ENCODE data around the gene LAPTM5.

LAPTM5 gene

DNA sequence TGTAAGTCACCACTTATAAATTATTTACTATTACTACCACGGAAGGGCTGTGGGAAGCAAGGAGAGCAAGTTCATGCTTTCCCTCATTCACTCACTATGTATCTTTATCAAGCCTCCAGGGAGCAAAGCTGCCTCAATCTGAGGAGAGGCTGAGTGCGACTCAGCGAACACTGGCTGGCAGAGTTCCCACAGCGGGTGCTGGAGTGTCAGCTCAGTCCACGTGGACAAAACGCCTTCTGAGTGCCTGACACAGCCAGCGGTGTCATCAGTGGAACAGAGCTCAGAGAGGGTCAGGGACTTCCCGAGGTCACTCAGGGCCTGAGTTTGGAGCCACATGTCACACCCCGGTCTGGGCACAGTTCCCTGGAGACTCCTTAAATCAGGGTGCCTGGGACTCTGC lies 51.0 kb downstream of the LAPTM5 start:
- TF ChIP-seq, protein P1, sequence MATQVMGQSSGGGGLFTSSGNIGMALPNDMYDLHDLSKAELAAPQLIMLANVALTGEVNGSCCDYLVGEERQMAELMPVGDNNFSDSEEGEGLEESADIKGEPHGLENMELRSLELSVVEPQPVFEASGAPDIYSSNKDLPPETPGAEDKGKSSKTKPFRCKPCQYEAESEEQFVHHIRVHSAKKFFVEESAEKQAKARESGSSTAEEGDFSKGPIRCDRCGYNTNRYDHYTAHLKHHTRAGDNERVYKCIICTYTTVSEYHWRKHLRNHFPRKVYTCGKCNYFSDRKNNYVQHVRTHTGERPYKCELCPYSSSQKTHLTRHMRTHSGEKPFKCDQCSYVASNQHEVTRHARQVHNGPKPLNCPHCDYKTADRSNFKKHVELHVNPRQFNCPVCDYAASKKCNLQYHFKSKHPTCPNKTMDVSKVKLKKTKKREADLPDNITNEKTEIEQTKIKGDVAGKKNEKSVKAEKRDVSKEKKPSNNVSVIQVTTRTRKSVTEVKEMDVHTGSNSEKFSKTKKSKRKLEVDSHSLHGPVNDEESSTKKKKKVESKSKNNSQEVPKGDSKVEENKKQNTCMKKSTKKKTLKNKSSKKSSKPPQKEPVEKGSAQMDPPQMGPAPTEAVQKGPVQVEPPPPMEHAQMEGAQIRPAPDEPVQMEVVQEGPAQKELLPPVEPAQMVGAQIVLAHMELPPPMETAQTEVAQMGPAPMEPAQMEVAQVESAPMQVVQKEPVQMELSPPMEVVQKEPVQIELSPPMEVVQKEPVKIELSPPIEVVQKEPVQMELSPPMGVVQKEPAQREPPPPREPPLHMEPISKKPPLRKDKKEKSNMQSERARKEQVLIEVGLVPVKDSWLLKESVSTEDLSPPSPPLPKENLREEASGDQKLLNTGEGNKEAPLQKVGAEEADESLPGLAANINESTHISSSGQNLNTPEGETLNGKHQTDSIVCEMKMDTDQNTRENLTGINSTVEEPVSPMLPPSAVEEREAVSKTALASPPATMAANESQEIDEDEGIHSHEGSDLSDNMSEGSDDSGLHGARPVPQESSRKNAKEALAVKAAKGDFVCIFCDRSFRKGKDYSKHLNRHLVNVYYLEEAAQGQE (IDR thresholded peaks at IDR 0.05; ENCODE audit: insufficient read depth in 1 of 2, low read depth in 2 of 2, low read length in 2 of 2): no peak
- TF ChIP-seq SIN3A (IDR thresholded peaks at IDR 0.05; ENCODE audit: borderline replicate concordance, insufficient read depth, low read length) (no peak), TAF1 (IDR thresholded peaks at IDR 0.05; ENCODE audit: borderline replicate concordance, insufficient read depth, low read length) (no peak), FOXP2 (optimal IDR thresholded peaks at IDR 0.05; ENCODE audit: borderline replicate concordance, extremely low read depth, extremely low read length, insufficient read depth) (no peak)

- TF ChIP-seq POLR2AphosphoS5 (IDR thresholded peaks at IDR 0.05; ENCODE audit: low read depth, low read length) (no peak), SIN3A (IDR thresholded peaks at IDR 0.05; ENCODE audit: borderline replicate concordance, insufficient read depth, low read length) (no peak), TAF1 (IDR thresholded peaks at IDR 0.05; ENCODE audit: borderline replicate concordance, insufficient read depth, low read length) (no peak), FOXP2 (optimal IDR thresholded peaks at IDR 0.05; ENCODE audit: borderline replicate concordance, extremely low read depth, extremely low read length, insufficient read depth) (no peak)
- TF ChIP-seq, protein P1 (IDR thresholded peaks at IDR 0.05; ENCODE audit: insufficient read depth in 1 of 2, low read depth in 2 of 2, low read length in 2 of 2): no peak
These were observed 51.9 kb downstream of the LAPTM5 start for GRCh38 chr1:30705698-30706097.

DNA sequence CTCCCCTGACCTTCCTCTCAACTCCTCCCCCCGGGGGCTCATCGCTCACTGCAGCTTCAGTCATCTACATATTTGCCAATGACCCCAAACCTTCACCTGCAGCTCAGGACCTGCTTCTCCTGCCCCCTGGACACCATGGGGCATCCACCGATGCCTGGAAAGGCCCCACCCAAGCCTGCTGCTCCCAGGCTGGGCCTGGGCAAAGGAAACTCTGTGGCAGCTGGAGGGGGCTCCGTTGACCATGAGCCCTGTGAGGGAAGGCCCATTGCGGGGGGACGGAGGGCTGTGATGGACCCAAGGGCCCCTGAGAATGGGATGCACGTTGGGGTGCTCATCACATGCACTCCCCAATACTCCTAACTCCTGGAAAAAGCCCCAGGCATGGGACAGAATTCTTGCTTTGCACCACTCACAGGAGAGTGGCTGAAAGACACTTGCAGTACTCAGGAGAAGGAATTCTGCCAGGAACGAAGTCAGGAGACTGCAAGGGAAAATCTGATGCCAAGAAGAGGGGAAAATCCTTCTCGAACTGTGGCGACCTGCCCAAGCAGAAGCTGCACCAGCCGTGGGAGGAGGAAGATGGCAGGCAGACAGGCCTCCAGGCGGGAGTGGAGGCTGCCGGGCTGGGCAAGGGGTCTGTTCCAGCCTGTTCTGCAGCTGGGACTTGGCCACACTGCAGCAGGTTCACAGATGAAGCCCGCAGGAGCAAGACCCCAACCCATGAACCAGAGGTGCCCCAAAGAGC lies 52.6 kb downstream of the LAPTM5 start:
- no peak for TF ChIP-seq TAF1 (IDR thresholded peaks at IDR 0.05; ENCODE audit: borderline replicate concordance, insufficient read depth, low read length)
- TF ChIP-seq POLR2AphosphoS5 (IDR thresholded peaks at IDR 0.05; ENCODE audit: low read depth, low read length): no peak
- TF ChIP-seq FOXP2 (optimal IDR thresholded peaks at IDR 0.05; ENCODE audit: borderline replicate concordance, extremely low read depth, extremely low read length, insufficient read depth): no peak
- TF ChIP-seq, protein P1 (IDR thresholded peaks at IDR 0.05; ENCODE audit: insufficient read depth in 1 of 2, low read depth in 2 of 2, low read length in 2 of 2): no peak
- TF ChIP-seq SIN3A (IDR thresholded peaks at IDR 0.05; ENCODE audit: borderline replicate concordance, insufficient read depth, low read length): no peak

DNA sequence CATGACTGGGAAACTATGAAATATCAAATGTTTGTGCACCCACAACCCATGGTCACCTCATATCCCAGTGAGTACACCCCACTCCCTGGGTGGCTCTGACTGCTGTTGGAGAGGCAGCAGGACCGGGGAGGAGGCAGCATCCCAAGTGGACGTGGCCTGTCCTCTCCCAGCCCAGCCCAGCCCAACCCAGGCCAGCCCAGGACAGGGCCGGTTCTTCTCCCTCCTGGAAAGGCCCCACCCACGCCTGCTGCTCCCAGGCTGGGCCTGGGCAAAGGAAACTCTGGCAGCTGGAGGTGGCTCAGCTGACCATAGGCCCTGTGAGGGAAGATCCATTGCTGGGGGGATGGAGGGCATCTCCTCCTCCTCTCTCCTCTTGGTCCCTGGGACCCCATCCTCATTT lies 53.3 kb downstream of the LAPTM5 start:
- TF ChIP-seq, protein P1 (IDR thresholded peaks at IDR 0.05; ENCODE audit: insufficient read depth in 1 of 2, low read depth in 2 of 2, low read length in 2 of 2): no peak
- TF ChIP-seq TAF1 (IDR thresholded peaks at IDR 0.05; ENCODE audit: borderline replicate concordance, insufficient read depth, low read length): no peak
- TF ChIP-seq FOXP2 (optimal IDR thresholded peaks at IDR 0.05; ENCODE audit: borderline replicate concordance, extremely low read depth, extremely low read length, insufficient read depth): no peak
- no peak for TF ChIP-seq SIN3A (IDR thresholded peaks at IDR 0.05; ENCODE audit: borderline replicate concordance, insufficient read depth, low read length)
- no peak for TF ChIP-seq POLR2AphosphoS5 (IDR thresholded peaks at IDR 0.05; ENCODE audit: low read depth, low read length)
